Dermis blood vessel endothelial cell (primary cell): ENCODE measurements around the gene FGF18. TPM values are rescaled to one million over a fixed set of nuclear protein-coding genes. Genes with fewer than 3 reads are reported as not detected.
"Not testable (repeated sequence)": the region's sequence is repeated elsewhere in the genome, so short reads cannot be mapped to it uniquely, and the experiment has no call there.

Experiments used
- DNase-seq: peaks from one replicate; pipeline ENCODE4 v3.0.0; 2010
- total RNA-seq: library from RNA; depleted of rRNA; stranded (reverse); fragments of >200 nt; gene quantifications from 2 replicates; pipeline ENCODE4 v1.2.3, GENCODE V29; 2014

FGF18 gene
- total RNA-seq = not detected in 2 replicates

- peak; percentile 53 for DNase-seq
Observed at GRCh38 chr5:171418982-171419687, at the start of gene FGF18. Gene FGF18, plus strand, starts transcription at chr5:171419647. Its CDS starts 553 bp downstream, at chr5:171420200.

GRCh38 chr5:171369898-171370297, 49.5 kb upstream of the FGF18 start:
- no peak for DNase-seq

- not testable (repeated sequence) for DNase-seq
Observed at GRCh38 chr5:171370881-171371280, 48.6 kb upstream of the FGF18 start.

GRCh38 chr5:171371326-171371725, 48.1 kb upstream of the FGF18 start:
- DNase-seq = no peak

- no peak for DNase-seq
Observed at GRCh38 chr5:171379961-171380360, 39.5 kb upstream of the FGF18 start.

- DNase-seq = not testable (repeated sequence)
Observed at GRCh38 chr5:171384416-171384815, 35.0 kb upstream of the FGF18 start.

- not testable (repeated sequence) for DNase-seq
Observed at GRCh38 chr5:171384999-171385398, 34.4 kb upstream of the FGF18 start.

GRCh38 chr5:171386006-171386671, 33.3 kb upstream of the FGF18 start:
- DNase-seq = no peak

GRCh38 chr5:171386861-171387344, 32.5 kb upstream of the FGF18 start:
- peak; percentile 43 for DNase-seq

- DNase-seq = peak; percentile 100
Observed at GRCh38 chr5:171387345-171387969, 32.0 kb upstream of the FGF18 start, which contains the start of gene NPM1. Gene NPM1, plus strand, starts transcription at chr5:171387849. Its CDS starts 100 bp downstream, at chr5:171387949.

- DNase-seq = peak; percentile 82
Observed at GRCh38 chr5:171387970-171388815, 31.3 kb upstream of the FGF18 start.

GRCh38 chr5:171388816-171389168, 30.7 kb upstream of the FGF18 start:
- DNase-seq = no peak

- no peak for DNase-seq
Observed at GRCh38 chr5:171390883-171391677, 28.4 kb upstream of the FGF18 start.

GRCh38 chr5:171391996-171392577, 27.4 kb upstream of the FGF18 start:
- no peak for DNase-seq

- DNase-seq = no peak
Observed at GRCh38 chr5:171392585-171393159, 26.8 kb upstream of the FGF18 start.

GRCh38 chr5:171395042-171395441, 24.4 kb upstream of the FGF18 start:
- no peak for DNase-seq

- DNase-seq = not testable (repeated sequence)
Observed at GRCh38 chr5:171396583-171396982, 22.9 kb upstream of the FGF18 start.

- no peak for DNase-seq
Observed at GRCh38 chr5:171397190-171397589, 22.3 kb upstream of the FGF18 start.

GRCh38 chr5:171397599-171397998, 21.8 kb upstream of the FGF18 start:
- no peak for DNase-seq

GRCh38 chr5:171398660-171399059, 20.8 kb upstream of the FGF18 start:
- not testable (repeated sequence) for DNase-seq

GRCh38 chr5:171400169-171400568, 19.3 kb upstream of the FGF18 start:
- DNase-seq = no peak
